CD4-positive, alpha-beta T cell (primary cell): ENCODE results near the gene LHFPL3. TPM values are rescaled to one million over a fixed set of nuclear protein-coding genes. Genes with fewer than 3 reads are reported as not detected.

ENCODE experiments used
- ATAC-seq: fragments of 200-7000 bp; cut with Tn5 transposase; one replicate; pipeline ENCODE4 v1.10.0; 2022; ENCODE audit warnings: mild to moderate bottlenecking; ENCODE audit not compliant: poor library complexity
- CTCF ChIA-PET: fragments of 350-600 bp; sonication (Branson Sonifier 250); formaldehyde crosslinking; loops from one replicate; lab custom pipeline; 2021; ENCODE audit warnings: antibody characterized with exemption, inconsistent platforms; lab: Charles Lee
- POLR2A ChIA-PET: fragments of 350-600 bp; sonication (Branson Sonifier 250); formaldehyde crosslinking; loops from one replicate; lab custom pipeline; 2021; ENCODE audit warnings: antibody characterized with exemption, inconsistent platforms; lab: Charles Lee
- DNase-seq, 14 experiments: peaks; one replicate each; pipeline ENCODE4 v3.0.0-alpha.2; 2013 to 2020; ENCODE audit warnings: mixed read lengths in 2 of 14
- H3K27ac ChIP-seq, 2 donors: one replicate each; pipeline versions ENCODE4 v1.5.1 to v1.7.0; 2013; ENCODE audit warnings: low read length in 2 of 2, low read depth in 1 of 2, mild to moderate bottlenecking in 1 of 2
- H3K27me3 ChIP-seq, 2 experiments: 1 replicate in 1 of 2; 2 replicates in 1 of 2; pipeline versions ENCODE4 v1.6.1 to v1.7.0; 2013; ENCODE audit warnings: low read length in 2 of 2, control low read depth in 1 of 2, mild to moderate bottlenecking in 1 of 2, moderate library complexity in 1 of 2; ENCODE audit not compliant: insufficient read depth in 2 of 2, control insufficient read depth in 1 of 2
- H3K36me3 ChIP-seq: one replicate; pipeline ENCODE4 v1.6.1; 2013; ENCODE audit warnings: low read length, control low read depth; ENCODE audit not compliant: insufficient read depth
- H3K4me1 ChIP-seq: one replicate; pipeline ENCODE4 v1.6.1; 2013; ENCODE audit warnings: low read length, control low read depth; ENCODE audit not compliant: insufficient read depth
- H3K4me3 ChIP-seq: one replicate; pipeline ENCODE4 v1.5.1; 2013; ENCODE audit warnings: mild to moderate bottlenecking, low read length, moderate library complexity
- H3K9me3 ChIP-seq, 2 experiments: 1 replicate in 1 of 2; 2 replicates in 1 of 2; pipeline versions ENCODE4 v1.6.1 to v1.7.0; 2013; ENCODE audit warnings: low read length in 2 of 2, mild to moderate bottlenecking in 2 of 2, control low read depth in 1 of 2, moderate library complexity in 1 of 2; ENCODE audit not compliant: control insufficient read depth in 1 of 2, insufficient read depth in 1 of 2
- H3K27ac Mint-ChIP-seq: one replicate; pipeline ENCODE4 v1.8.0; 2020; ENCODE audit warnings: mixed read lengths
- H3K27me3 Mint-ChIP-seq: one replicate; pipeline ENCODE4 v1.8.0; 2021; ENCODE audit warnings: mixed read lengths
- H3K36me3 Mint-ChIP-seq: one replicate; pipeline ENCODE4 v1.8.0; 2021; ENCODE audit warnings: low read depth, mixed read lengths
- H3K4me1 Mint-ChIP-seq: one replicate; pipeline ENCODE4 v1.8.0; 2021; ENCODE audit warnings: low read depth, mixed read lengths
- H3K4me3 Mint-ChIP-seq: one replicate; pipeline ENCODE4 v1.8.0; 2020; ENCODE audit warnings: mild to moderate bottlenecking, mixed read lengths
- H3K9me3 Mint-ChIP-seq: one replicate; pipeline ENCODE4 v1.8.0; 2020; ENCODE audit warnings: mixed read lengths
- CTCF ChIP-seq: fragments of 200-600 bp; IDR thresholded peaks from one replicate; pipeline ENCODE4 v1.8.0; 2022; ENCODE audit warnings: antibody characterized with exemption, mild to moderate bottlenecking
- intact Hi-C, 2 experiments: fragments of 100-400 bp; cut with DNase I in 1 of 2; cut with micrococcal nuclease in 1 of 2; formaldehyde crosslinking; loops; one replicate each; pipeline versions ENCODE4 v1.15.1 to v1.9.0; 2023 to 2025; cut with DNase I, micrococcal nuclease
- total RNA-seq, 174 experiments: library from RNA in 2 of 174; stranded (reverse) in 2 of 174; gene quantifications; one replicate each; pipeline ENCODE4 v1.2.3 and lab custom pipeline; 2021 to 2026

The LHFPL3 gene
- total RNA-seq, 2 experiments from 2014 or later, result not detected

- no peak overlapping the region for H3K4me3 Mint-ChIP-seq
- TF ChIP-seq CTCF, result no peak
- peaks cover 8% of the 10 kb centered on the region for H3K27me3 Mint-ChIP-seq
- Histone ChIP-seq H3K4me3 (no peak overlapping the region), H3K36me3 (no peaks in the 10 kb centered on the region), H3K9me3 (peaks cover 0 to 5% of the 10 kb centered on the region in 2 experiments), H3K27ac (no peak overlapping the region), H3K4me1 (no peaks in the 10 kb centered on the region), H3K27me3 (no peaks in the 10 kb centered on the region)
- no peaks in the 10 kb centered on the region for H3K4me1 Mint-ChIP-seq
- ATAC-seq, result no peak
- no peak for DNase-seq
- intact Hi-C loops, result no loop called here
- POLR2A ChIA-PET, result no interaction called here
- no peak overlapping the region for H3K27ac Mint-ChIP-seq
- CTCF ChIA-PET, result no interaction called here
- no peaks in the 10 kb centered on the region for H3K9me3 Mint-ChIP-seq
- H3K36me3 Mint-ChIP-seq, result no peaks in the 10 kb centered on the region
These were observed 299.6 kb downstream of the LHFPL3 start for GRCh38 chr7:104628017-104628416.

- H3K27me3 ChIP-seq, result no peaks in the 10 kb centered on the region
- no peaks in the 10 kb centered on the region for H3K36me3 Mint-ChIP-seq
- H3K27ac ChIP-seq, result no peak overlapping the region
- POLR2A ChIA-PET, result no interaction called here
- H3K4me3 Mint-ChIP-seq, result no peak overlapping the region
- H3K4me1 Mint-ChIP-seq, result no peaks in the 10 kb centered on the region
- ATAC-seq (no peak), DNase-seq (no peak)
- TF ChIP-seq CTCF, result no peak
- no peak overlapping the region for H3K27ac Mint-ChIP-seq
- H3K9me3 Mint-ChIP-seq, result no peaks in the 10 kb centered on the region
- no peak overlapping the region for H3K4me3 ChIP-seq
- H3K4me1 ChIP-seq, result no peaks in the 10 kb centered on the region
- no peaks in the 10 kb centered on the region for H3K9me3 ChIP-seq
- peaks cover 8% of the 10 kb centered on the region for H3K27me3 Mint-ChIP-seq
- no peaks in the 10 kb centered on the region for H3K36me3 ChIP-seq
- CTCF ChIA-PET, result no interaction called here
- intact Hi-C loops, result no loop called here
These were observed 301.0 kb downstream of the LHFPL3 start for GRCh38 chr7:104629408-104629807.

- H3K4me3 ChIP-seq, result no peak overlapping the region
- no peaks in the 10 kb centered on the region for H3K36me3 ChIP-seq
- Mint-ChIP-seq H3K9me3 (no peaks in the 10 kb centered on the region), H3K4me3 (no peak overlapping the region), H3K27me3 (peaks cover 32% of the 10 kb centered on the region), H3K36me3 (no peaks in the 10 kb centered on the region), H3K27ac (no peak overlapping the region), H3K4me1 (no peaks in the 10 kb centered on the region)
- DNase-seq (no peak), ATAC-seq (no peak)
- H3K9me3 ChIP-seq, result no peaks in the 10 kb centered on the region
- no peak overlapping the region for H3K27ac ChIP-seq
- peaks cover 3% of the 10 kb centered on the region in 2 experiments for H3K27me3 ChIP-seq
- no peak for TF ChIP-seq CTCF
- intact Hi-C loops, result loop anchor here (5.0 kb wide), 1 partner anchor 277 kb away; no protein-coding TSS in a partner anchor
- ChIA-PET POLR2A (no interaction called here), CTCF (no interaction called here)
- H3K4me1 ChIP-seq, result no peaks in the 10 kb centered on the region
These were observed 312.1 kb downstream of the LHFPL3 start for GRCh38 chr7:104640506-104640905.
